Fibroblast of peridontal ligament (primary cell): ENCODE measurements around the gene DYNLT4.
"Not testable (repeated sequence)": the region's sequence is repeated elsewhere in the genome, so short reads cannot be mapped to it uniquely, and the experiment has no call there.

Source experiments
- DNase-seq: peaks from one replicate; pipeline ENCODE4 v3.0.0-alpha.2; 2010; ENCODE audit errors: extremely low read depth

DYNLT4 gene

GRCh38 chr1:44788120-44788860 lies 18.9 kb downstream of the DYNLT4 start, which contains the start of gene BEST4:
BEST4 (minus strand) TSS chr1:44788170; CDS start chr1:44787705, 465 bp downstream.
- no peak for DNase-seq

- DNase-seq, result no peak
Observed at GRCh38 chr1:44787506-44787905, 19.6 kb downstream of the DYNLT4 start.

GRCh38 chr1:44786841-44787426 lies 20.2 kb downstream of the DYNLT4 start:
- no peak for DNase-seq

- peak; percentile 35 for DNase-seq
Observed at GRCh38 chr1:44786138-44786840, 20.9 kb downstream of the DYNLT4 start.

- DNase-seq, result no peak
Observed at GRCh38 chr1:44785501-44786137, 21.5 kb downstream of the DYNLT4 start.

GRCh38 chr1:44785029-44785380 lies 22.1 kb downstream of the DYNLT4 start:
- DNase-seq, result no peak

- DNase-seq, result no peak
Observed at GRCh38 chr1:44784094-44785028, 22.8 kb downstream of the DYNLT4 start.

GRCh38 chr1:44783697-44784093 lies 23.5 kb downstream of the DYNLT4 start:
- no peak for DNase-seq

- no peak for DNase-seq
Observed at GRCh38 chr1:44780583-44781121, 26.5 kb downstream of the DYNLT4 start.

GRCh38 chr1:44778705-44779576 lies 28.2 kb downstream of the DYNLT4 start:
- DNase-seq, result no peak

GRCh38 chr1:44777969-44778635 lies 29.0 kb downstream of the DYNLT4 start:
- no peak for DNase-seq

GRCh38 chr1:44777547-44777946 lies 29.6 kb downstream of the DYNLT4 start:
- no peak for DNase-seq

- DNase-seq, result peak; percentile 10
Observed at GRCh38 chr1:44776730-44777068, 30.5 kb downstream of the DYNLT4 start.

- DNase-seq, result no peak
Observed at GRCh38 chr1:44775930-44776729, 31.0 kb downstream of the DYNLT4 start.

GRCh38 chr1:44775078-44775929 lies 31.8 kb downstream of the DYNLT4 start, which contains the start of gene RPS8:
RPS8 (plus strand) TSS chr1:44775540; CDS start chr1:44775597, 57 bp downstream.
- peak; percentile 94 for DNase-seq

GRCh38 chr1:44766421-44766820 lies 40.7 kb downstream of the DYNLT4 start:
- not testable (repeated sequence) for DNase-seq

GRCh38 chr1:44760876-44761275 lies 46.3 kb downstream of the DYNLT4 start:
- DNase-seq, result no peak

- DNase-seq, result no peak
Observed at GRCh38 chr1:44759077-44759476, 48.1 kb downstream of the DYNLT4 start.
